Activated T-helper 1 cell treated with anti-CD3 and anti-CD28 coated beads, Interleukin-12 subunit alpha, Interleukin-12 subunit beta, Interleukin-2, Interleukin-4 antibody, amounts not matched to agents 30 ng/mL and 10 ng/mL and 1 ng/mL, durations not matched to agents 14 hours and 24 hours and 36 hours (primary cell): ENCODE measurements around the gene SELENOI. TPM values are rescaled to one million over a fixed set of nuclear protein-coding genes. Genes with fewer than 3 reads are reported as not detected.

Source experiments
- DNase-seq: peaks from one replicate; pipeline ENCODE4 v3.0.0; 2021; ENCODE audit warnings: low spot score
- H3K27ac Mint-ChIP-seq: one replicate; pipeline ENCODE4 v1.8.0; 2021; ENCODE audit warnings: mild to moderate bottlenecking, mixed read lengths
- H3K27me3 Mint-ChIP-seq: one replicate; pipeline ENCODE4 v1.8.0; 2022; ENCODE audit warnings: mild to moderate bottlenecking, moderate library complexity, mixed read lengths; ENCODE audit not compliant: insufficient read depth
- H3K36me3 Mint-ChIP-seq: one replicate; pipeline ENCODE4 v1.8.0; 2021; ENCODE audit warnings: low read depth, mixed read lengths
- H3K4me1 Mint-ChIP-seq: one replicate; pipeline ENCODE4 v1.8.0; 2021; ENCODE audit warnings: low read depth, mixed read lengths
- H3K4me3 Mint-ChIP-seq: one replicate; pipeline ENCODE4 v1.8.0; 2021; ENCODE audit warnings: mild to moderate bottlenecking, moderate library complexity, mixed read lengths
- H3K9me3 Mint-ChIP-seq: one replicate; pipeline ENCODE4 v1.8.0; 2021; ENCODE audit warnings: mixed read lengths
- intact Hi-C: fragments of 100-400 bp; cut with micrococcal nuclease; formaldehyde crosslinking; loops from one replicate; pipeline ENCODE4 v1.15.1; 2024
- total RNA-seq: library from RNA; stranded (reverse); gene quantifications from 2 replicates; pipeline ENCODE4 v1.2.3, GENCODE V29; 2022

SELENOI gene
- total RNA-seq, 1 donor from 2014 or later = 68.2 TPM

DNA sequence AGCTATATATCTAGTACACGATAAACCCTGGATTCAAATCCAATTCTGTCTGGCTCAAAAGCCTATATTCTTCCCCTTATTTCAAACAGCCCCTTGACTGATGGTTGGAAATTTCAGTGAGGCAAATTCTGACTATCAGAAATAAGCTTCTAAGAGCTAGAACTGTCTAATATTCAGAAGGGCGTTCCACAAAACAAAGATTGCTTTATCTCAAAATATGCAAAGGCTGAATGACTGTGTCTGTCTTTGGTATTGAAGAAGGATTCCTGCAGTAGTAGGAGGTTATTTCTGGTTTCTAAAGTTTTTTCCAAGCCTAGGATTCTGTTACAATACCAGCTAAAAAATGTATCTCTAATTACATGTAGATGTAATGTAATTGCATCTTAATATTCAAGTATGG, 86.9 kb downstream of the SELENOI start:
- intact Hi-C loops = no loop called here
- peaks cover 4% of the 10 kb centered on the region for H3K27me3 Mint-ChIP-seq
- no peaks in the 10 kb centered on the region for H3K4me1 Mint-ChIP-seq
- no peaks in the 10 kb centered on the region for H3K36me3 Mint-ChIP-seq
- no peak overlapping the region for H3K27ac Mint-ChIP-seq
- no peak for DNase-seq
- no peak overlapping the region for H3K4me3 Mint-ChIP-seq
- no peaks in the 10 kb centered on the region for H3K9me3 Mint-ChIP-seq

DNA sequence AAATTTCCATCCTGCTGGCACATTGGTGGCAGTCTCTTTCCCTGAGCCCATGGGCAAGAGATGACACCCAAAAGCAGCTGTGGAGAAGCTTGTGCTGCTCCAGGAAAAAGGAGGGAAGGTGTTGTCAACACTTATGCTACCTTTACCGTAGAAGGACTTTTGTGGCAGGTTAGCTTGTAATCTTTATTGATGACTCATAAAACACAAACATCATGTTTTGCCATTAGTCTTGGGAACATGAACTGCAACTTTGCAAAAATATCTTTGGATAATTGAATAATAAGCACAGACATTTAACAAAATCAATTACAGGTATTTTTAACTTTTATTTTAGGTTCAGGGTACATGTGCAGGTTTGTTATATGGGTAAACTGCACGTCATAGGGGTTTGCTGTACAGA, 89.2 kb downstream of the SELENOI start:
- DNase-seq = no peak
- no peak overlapping the region for H3K4me3 Mint-ChIP-seq
- H3K27ac Mint-ChIP-seq = no peak overlapping the region
- peaks cover 4% of the 10 kb centered on the region for H3K27me3 Mint-ChIP-seq
- H3K9me3 Mint-ChIP-seq = no peaks in the 10 kb centered on the region
- intact Hi-C loops = no loop called here
- no peaks in the 10 kb centered on the region for H3K4me1 Mint-ChIP-seq
- H3K36me3 Mint-ChIP-seq = no peaks in the 10 kb centered on the region

DNA sequence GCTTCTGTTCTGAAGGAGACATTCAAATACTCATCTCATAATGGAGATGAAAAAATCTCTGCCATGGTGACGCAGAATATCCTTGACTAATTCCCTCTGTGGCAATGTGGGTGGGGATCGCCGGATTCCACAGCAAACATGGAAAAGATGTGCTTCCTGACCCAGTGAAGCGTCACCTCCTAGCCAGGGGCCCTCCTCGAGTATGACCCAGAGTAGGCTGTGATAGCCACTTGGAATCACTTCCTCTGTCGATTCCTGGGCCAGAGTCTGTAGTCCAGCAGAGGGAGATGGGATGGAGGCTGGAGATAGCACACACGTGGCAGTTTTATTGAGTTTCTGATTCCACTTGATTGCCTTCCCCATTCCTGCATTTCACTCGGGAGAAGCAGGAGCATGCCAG, 92.6 kb downstream of the SELENOI start:
- Mint-ChIP-seq H3K27ac (no peak overlapping the region), H3K4me1 (no peaks in the 10 kb centered on the region), H3K27me3 (peaks cover 3% of the 10 kb centered on the region), H3K4me3 (no peak overlapping the region), H3K9me3 (no peaks in the 10 kb centered on the region), H3K36me3 (no peaks in the 10 kb centered on the region)
- intact Hi-C loops = no loop called here
- DNase-seq = no peak

DNA sequence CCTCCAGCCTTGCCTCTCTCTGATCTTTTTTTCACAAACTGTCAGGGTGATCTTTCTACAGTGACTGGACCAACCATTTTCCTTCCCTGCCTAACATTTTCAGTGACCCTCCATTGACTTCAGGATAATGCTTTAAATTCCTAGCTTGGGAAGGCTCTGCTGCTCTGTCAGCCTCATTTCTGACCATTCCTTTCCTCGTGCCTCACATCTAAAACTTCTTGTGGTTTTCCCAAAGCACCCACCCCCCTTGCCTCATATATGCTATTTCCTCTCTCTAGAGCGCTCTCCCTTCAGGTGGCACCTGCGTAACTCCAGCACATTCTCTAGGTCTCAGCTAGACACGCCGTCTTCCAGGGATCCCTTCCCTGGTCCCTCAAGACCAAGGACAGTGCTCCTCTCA, 93.0 kb downstream of the SELENOI start:
- Mint-ChIP-seq H3K36me3 (no peaks in the 10 kb centered on the region), H3K4me3 (no peak overlapping the region), H3K9me3 (no peaks in the 10 kb centered on the region), H3K27ac (no peak overlapping the region), H3K4me1 (no peaks in the 10 kb centered on the region), H3K27me3 (no peaks in the 10 kb centered on the region)
- DNase-seq = no peak
- intact Hi-C loops = no loop called here

DNA sequence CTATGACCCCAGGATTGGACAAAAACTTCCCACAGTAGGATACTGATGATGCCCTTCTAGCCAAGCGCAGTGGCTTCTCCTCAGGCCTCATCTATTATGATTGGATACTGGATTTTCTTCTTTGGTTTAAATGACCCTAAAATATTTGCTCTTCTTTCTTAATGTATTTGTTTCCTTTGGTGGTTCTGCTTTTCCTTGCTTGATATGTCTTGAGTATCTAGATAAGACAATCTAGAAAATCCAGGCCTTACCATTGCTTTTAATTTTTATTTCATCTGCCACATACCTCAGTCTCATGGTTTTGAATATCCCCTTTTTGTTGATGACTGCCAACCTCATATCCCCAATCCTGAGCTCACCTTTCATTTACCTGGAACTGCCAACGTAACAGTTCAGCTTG, 96.4 kb downstream of the SELENOI start:
- no peaks in the 10 kb centered on the region for H3K4me1 Mint-ChIP-seq
- H3K27ac Mint-ChIP-seq = no peak overlapping the region
- H3K36me3 Mint-ChIP-seq = no peaks in the 10 kb centered on the region
- DNase-seq = no peak
- H3K4me3 Mint-ChIP-seq = no peak overlapping the region
- intact Hi-C loops = no loop called here
- H3K27me3 Mint-ChIP-seq = no peaks in the 10 kb centered on the region
- no peaks in the 10 kb centered on the region for H3K9me3 Mint-ChIP-seq

DNA sequence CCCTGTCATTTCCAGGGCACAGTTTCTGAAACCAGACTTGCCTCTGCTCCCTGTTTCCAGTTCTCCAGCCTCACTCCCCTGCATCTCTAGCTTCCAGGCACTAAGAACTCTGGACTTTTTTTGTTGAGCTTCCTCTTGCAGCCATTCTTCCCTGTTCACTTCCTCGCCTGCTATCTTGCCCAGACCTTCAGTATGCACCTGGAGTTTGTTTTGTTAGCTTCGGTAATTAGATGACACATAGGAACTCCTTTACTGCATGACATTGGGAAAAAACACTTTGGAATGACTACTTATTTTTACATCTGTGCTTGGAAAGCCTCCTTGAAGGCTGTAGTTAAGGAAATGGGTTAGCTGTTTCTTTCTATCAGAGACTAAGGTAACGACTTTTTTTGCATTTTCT, 96.8 kb downstream of the SELENOI start:
- H3K9me3 Mint-ChIP-seq = no peaks in the 10 kb centered on the region
- no peaks in the 10 kb centered on the region for H3K36me3 Mint-ChIP-seq
- DNase-seq = no peak
- no peaks in the 10 kb centered on the region for H3K4me1 Mint-ChIP-seq
- no peak overlapping the region for H3K4me3 Mint-ChIP-seq
- intact Hi-C loops = no loop called here
- no peaks in the 10 kb centered on the region for H3K27me3 Mint-ChIP-seq
- H3K27ac Mint-ChIP-seq = no peak overlapping the region

DNA sequence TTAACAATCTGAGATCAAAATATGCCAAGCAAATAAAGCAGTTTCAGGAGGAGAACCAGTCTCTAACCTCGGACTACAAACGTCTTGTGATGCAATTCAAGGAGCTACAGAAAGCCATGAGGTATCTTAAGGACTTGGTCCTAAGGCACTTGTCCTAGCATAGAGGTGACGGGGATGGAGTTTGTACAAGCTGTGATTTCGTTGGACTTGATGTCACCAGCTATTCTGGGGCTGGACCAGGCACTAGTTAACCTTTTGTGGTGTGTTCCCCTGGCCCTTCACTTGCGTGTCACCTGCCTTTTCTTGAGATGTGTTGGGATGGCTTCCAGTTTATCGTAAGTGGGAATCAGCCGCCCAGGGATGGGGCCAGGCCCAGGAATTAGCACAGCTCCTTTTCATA, 98.3 kb downstream of the SELENOI start:
- no peaks in the 10 kb centered on the region for H3K27me3 Mint-ChIP-seq
- H3K4me3 Mint-ChIP-seq = no peak overlapping the region
- H3K36me3 Mint-ChIP-seq = no peaks in the 10 kb centered on the region
- intact Hi-C loops = no loop called here
- no peak overlapping the region for H3K27ac Mint-ChIP-seq
- no peak for DNase-seq
- no peaks in the 10 kb centered on the region for H3K4me1 Mint-ChIP-seq
- H3K9me3 Mint-ChIP-seq = no peaks in the 10 kb centered on the region

Other genes starting within 250 kb of the SELENOI start
- gene GAREM2, start 173.1 kb upstream of the SELENOI start, total RNA-seq = 6.1 and 7.4 TPM in 2 replicates
- gene HADHA, start 101.5 kb upstream of the SELENOI start, total RNA-seq = 96.8 and 99.9 TPM in 2 replicates
- 78.8 and 78.9 TPM in 2 replicates for gene HADHB, start 101.2 kb upstream of the SELENOI start, total RNA-seq
- gene ADGRF3, start 646 bp downstream of the SELENOI start, total RNA-seq = 2.3 and 2.9 TPM in 2 replicates
- gene DRC1, start 55.8 kb downstream of the SELENOI start, total RNA-seq = not detected in 2 replicates
- 5.9 and 6.9 TPM in 2 replicates for gene OTOF, start 132.0 kb downstream of the SELENOI start, total RNA-seq